HepG2 (cell line): ENCODE measurements around the gene ANXA2. TPM values are rescaled to one million over a fixed set of nuclear protein-coding genes. Genes with fewer than 3 reads are reported as not detected.

Experiments used
- ATAC-seq: fragments of 200-7000 bp; cut with Tn5 transposase; 3 replicates; pipeline ENCODE4 v1.9.1; 2020; ENCODE audit warnings: mild to moderate bottlenecking, moderate library complexity
- BruUV-seq: library from RNA; stranded (reverse); fragments of 400-500 nt; replicated peaks from 2 replicates; lab custom pipeline; 2021; lab: Mats Ljungman, UMichigan
- CTCF ChIA-PET: fragments of 300-600 bp; formaldehyde crosslinking; extraction: SDS; loops from one replicate; lab custom pipeline; 2021; ENCODE audit warnings: low total read pairs, inconsistent platforms, low intra/inter-chr PET ratio; lab: Yijun Ruan, JAX
- POLR2A ChIA-PET: fragments of 350-600 bp; sonication (Branson Sonifier 250); formaldehyde crosslinking; loops from one replicate; lab custom pipeline; 2020; ENCODE audit warnings: antibody characterized with exemption, inconsistent platforms; lab: Yijun Ruan, JAX
- DNase-seq: peaks from one replicate; pipeline ENCODE4 v3.0.0-alpha.2; 2015; ENCODE audit warnings: low spot score
- FAIRE-seq: peaks from 3 replicates; lab custom pipeline; 2011; peaks lifted over from hg19 to GRCh38; lab: Jason Lieb, UNC
- H2AFZ ChIP-seq: one replicate; pipeline ENCODE4 v1.6.1; 2011; ENCODE audit warnings: low read length, inconsistent platforms
- H3K27ac ChIP-seq: fragments of 300-600 bp; 3 replicates; pipeline ENCODE4 v1.8.0; 2011; ENCODE audit warnings: mixed run types, mild to moderate bottlenecking, mixed read lengths, low read length, inconsistent platforms; ENCODE audit not compliant: insufficient read depth; ENCODE audit errors: extremely low read length
- H3K27me3 ChIP-seq, 2 experiments: fragments of 200-600 bp in 1 of 2; 2 replicates in 1 of 2; 3 replicates in 1 of 2; pipeline versions ENCODE4 v1.6.0 to v1.8.0; 2011; ENCODE audit warnings: low read length in 2 of 2, mild to moderate bottlenecking in 2 of 2, moderate library complexity in 2 of 2, inconsistent platforms in 1 of 2; ENCODE audit not compliant: insufficient read depth in 2 of 2, control insufficient read depth in 1 of 2
- H3K36me3 ChIP-seq, 2 experiments: fragments of 200-600 bp in 1 of 2; replicated peaks in 1 of 2; 2 replicates in 1 of 2; 3 replicates in 1 of 2; pipeline versions ENCODE4 v1.5.1 to v1.8.0; 2011; ENCODE audit warnings: low read length in 2 of 2, inconsistent platforms in 1 of 2; ENCODE audit not compliant: insufficient read depth in 2 of 2, control insufficient read depth in 1 of 2
- H3K4me1 ChIP-seq: 2 replicates; pipeline ENCODE4 v1.5.1; 2012; ENCODE audit warnings: low read length, inconsistent platforms; ENCODE audit not compliant: insufficient read depth
- H3K4me2 ChIP-seq: 2 replicates; pipeline ENCODE4 v1.6.0; 2011; ENCODE audit warnings: low read depth, low read length, inconsistent platforms
- H3K4me3 ChIP-seq, 3 experiments: fragments of 200-600 bp in 1 of 3; sonication (generic), shearing (Covaris generic) in 1 of 3; replicated peaks in 1 of 3; 2 replicates each; pipeline ENCODE4 v1.5.1; 2011 to 2016; ENCODE audit warnings: low read length in 3 of 3, inconsistent platforms in 2 of 3, low read depth in 2 of 3, mild to moderate bottlenecking in 2 of 3, control low read depth in 1 of 3, mixed read lengths in 1 of 3; ENCODE audit not compliant: insufficient read depth in 1 of 3
- H3K79me2 ChIP-seq: one replicate; pipeline ENCODE4 v1.6.1; 2011; ENCODE audit warnings: low read length, inconsistent platforms; ENCODE audit not compliant: insufficient read depth
- H3K9ac ChIP-seq: 2 replicates; pipeline ENCODE4 v1.6.0; 2011; ENCODE audit warnings: mild to moderate bottlenecking, low read depth, low read length, inconsistent platforms; ENCODE audit not compliant: insufficient read depth
- H3K9me3 ChIP-seq: 2 replicates; pipeline ENCODE4 v1.5.1; 2012; ENCODE audit warnings: mild to moderate bottlenecking, low read length
- H4K20me1 ChIP-seq: 2 replicates; pipeline ENCODE4 v1.6.0; 2011; ENCODE audit warnings: inconsistent platforms, mild to moderate bottlenecking, low read length, moderate library complexity; ENCODE audit not compliant: insufficient read depth
- ATM ChIP-seq: fragments of 450-650 bp; IDR thresholded peaks from 2 replicates; pipeline ENCODE4 v1.7.1; 2017; ENCODE audit warnings: mild to moderate bottlenecking, borderline replicate concordance
- GTF2F1 ChIP-seq: fragments of 150-350 bp; IDR thresholded peaks from 2 replicates; pipeline ENCODE4 v1.6.1; 2014; ENCODE audit warnings: low read length
- HNRNPK ChIP-seq: fragments of 200-400 bp; formaldehyde crosslinking; IDR thresholded peaks from 2 replicates; pipeline ENCODE4 v1.6.1; 2018; ENCODE audit warnings: low read length, low read depth, moderate library complexity, mild to moderate bottlenecking; ENCODE audit not compliant: poor library complexity, severe bottlenecking
- NR3C1 ChIP-seq: sonication (generic); formaldehyde crosslinking; IDR thresholded peaks from 2 replicates; pipeline ENCODE4 v1.4.0; 2020; ENCODE audit warnings: missing genetic modification reagents
- SIN3A ChIP-seq: IDR thresholded peaks from 2 replicates; pipeline ENCODE4 v1.6.1; 2011; ENCODE audit warnings: low read depth, mild to moderate bottlenecking, control low read depth, low read length, borderline replicate concordance
- TBX2 ChIP-seq: sonication (generic); formaldehyde crosslinking; IDR thresholded peaks from 2 replicates; pipeline ENCODE4 v1.5.0; 2020; ENCODE audit warnings: missing genetic modification reagents, mild to moderate bottlenecking, borderline replicate concordance
- ZNF121 ChIP-seq: sonication (generic); formaldehyde crosslinking; IDR thresholded peaks from 2 replicates; pipeline ENCODE4 v1.5.0; 2020; ENCODE audit warnings: mild to moderate bottlenecking, missing genetic modification reagents
- ZNF432 ChIP-seq: sonication (generic); formaldehyde crosslinking; IDR thresholded peaks from 2 replicates; pipeline ENCODE4 v1.5.0; 2020; ENCODE audit warnings: missing genetic modification reagents, mild to moderate bottlenecking, borderline replicate concordance
- ZNF768 ChIP-seq: sonication (generic); formaldehyde crosslinking; IDR thresholded peaks from 2 replicates; pipeline ENCODE4 v1.4.0; 2020; ENCODE audit warnings: missing genetic modification reagents
- WGBS: methylation state at CpG from one replicate; pipeline ENCODE4 v1.1.6; 2017; ENCODE audit warnings: low lambda C conversion rate; 5-methylcytosine and 5-hydroxymethylcytosine counted together
- in situ Hi-C: cut with HindIII; loops from 2 replicates; pipeline ENCODE4 v1.10.0; 2017; ENCODE audit warnings: low pct_unique_long_range_greater_than_20kb; ENCODE audit not compliant: extremely low pct_ligation_motif_present
- intact Hi-C: fragments of 100-400 bp; cut with micrococcal nuclease; formaldehyde crosslinking; loops from one replicate; pipeline ENCODE4 v1.10.0; 2022; ENCODE audit not compliant: unreplicated experiment
- polyA plus RNA-seq, 8 experiments: library from polyadenylated mRNA; depleted of rRNA in 3 of 8; stranded (reverse) in 7 of 8; unstranded in 1 of 8; fragments of >200 nt; fragmentation: Illumina TruSeq in 4 of 8; extraction: Trizol in 4 of 8; gene quantifications; 2 replicates each; pipeline versions ENCODE4 v1.2.1 to v1.2.3, GENCODE V29; 2011 to 2016; ENCODE audit warnings: low read depth in 4 of 8, missing spikeins in 1 of 8, mixed read lengths in 1 of 8; ENCODE audit not compliant: insufficient read depth in 1 of 8
- total RNA-seq, 5 experiments: library from RNA; depleted of rRNA; stranded (reverse); fragments of >200 nt; fragmentation: Illumina TruSeq; extraction: Trizol; gene quantifications; 2 replicates each; pipeline ENCODE4 v1.2.3, GENCODE V29; 2016; ENCODE audit warnings: low read depth in 1 of 5
- TF ChIP-seq, protein P1 (sequence below): sonication (generic); formaldehyde crosslinking; IDR thresholded peaks from 2 replicates; pipeline ENCODE4 v1.5.1; 2020; ENCODE audit warnings: mild to moderate bottlenecking, missing genetic modification reagents, moderate library complexity

The ANXA2 gene
- total and polyA plus RNA-seq, 2 of the 13 experiments (the other 11 are each of a cell fraction or from before 2014, with no cell fraction given): 196 to 613 TPM

DNA sequence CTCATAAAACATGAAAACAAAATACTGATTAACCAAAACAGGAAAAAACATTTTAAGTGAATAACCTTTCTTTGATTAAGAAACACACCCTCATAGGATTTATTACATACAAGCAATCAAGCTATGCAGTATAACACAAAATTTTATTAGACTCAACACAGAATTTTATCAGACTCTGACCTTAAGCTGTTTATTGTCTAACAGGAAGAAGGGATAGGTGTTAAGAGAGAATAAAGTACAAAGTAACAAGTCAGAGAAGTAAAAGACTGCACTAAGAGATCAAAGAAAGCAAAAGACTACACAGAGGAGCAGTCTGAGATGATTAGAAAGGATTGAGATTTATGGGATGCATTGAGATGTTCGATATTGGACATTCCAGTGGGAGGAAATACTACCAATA, 43.5 kb upstream of the ANXA2 start:
- Histone ChIP-seq H4K20me1 (no peaks in the 10 kb centered on the region), H3K4me2 (no peak overlapping the region), H2AFZ (no peak overlapping the region), H3K4me3 (no peak overlapping the region), H3K79me2 (no peaks in the 10 kb centered on the region)
- in situ Hi-C loops: loop anchor here (5.0 kb wide), 1 partner anchor 79 kb away; no protein-coding TSS in a partner anchor
- CTCF ChIA-PET: interaction anchor here (1.1 kb wide), 1 partner anchor 82 kb away, joined by 4 read pairs; no protein-coding TSS in a partner anchor
- intact Hi-C loops: loop anchor here (5.0 kb wide), 2 partner anchors 49 to 69 kb away; no protein-coding TSS in a partner anchor
- no peak for FAIRE-seq
- DNase-seq: no peak
- 87% methylated on average over 1 of the region's 1 CpG for WGBS
- no peak for ATAC-seq
- no peak for TF ChIP-seq TBX2 (CRISPR knock-in tag)
- TF ChIP-seq NR3C1 (CRISPR knock-in tag): no peak
- TF ChIP-seq GTF2F1: no peak
- no peak for TF ChIP-seq ZNF121 (CRISPR knock-in tag)
- no peak for TF ChIP-seq ZNF768 (CRISPR knock-in tag)
- no peak for TF ChIP-seq ATM
- TF ChIP-seq ZNF432 (CRISPR knock-in tag): no peak
- TF ChIP-seq SIN3A: no peak
- no peak for TF ChIP-seq HNRNPK
- TF ChIP-seq, protein P1, sequence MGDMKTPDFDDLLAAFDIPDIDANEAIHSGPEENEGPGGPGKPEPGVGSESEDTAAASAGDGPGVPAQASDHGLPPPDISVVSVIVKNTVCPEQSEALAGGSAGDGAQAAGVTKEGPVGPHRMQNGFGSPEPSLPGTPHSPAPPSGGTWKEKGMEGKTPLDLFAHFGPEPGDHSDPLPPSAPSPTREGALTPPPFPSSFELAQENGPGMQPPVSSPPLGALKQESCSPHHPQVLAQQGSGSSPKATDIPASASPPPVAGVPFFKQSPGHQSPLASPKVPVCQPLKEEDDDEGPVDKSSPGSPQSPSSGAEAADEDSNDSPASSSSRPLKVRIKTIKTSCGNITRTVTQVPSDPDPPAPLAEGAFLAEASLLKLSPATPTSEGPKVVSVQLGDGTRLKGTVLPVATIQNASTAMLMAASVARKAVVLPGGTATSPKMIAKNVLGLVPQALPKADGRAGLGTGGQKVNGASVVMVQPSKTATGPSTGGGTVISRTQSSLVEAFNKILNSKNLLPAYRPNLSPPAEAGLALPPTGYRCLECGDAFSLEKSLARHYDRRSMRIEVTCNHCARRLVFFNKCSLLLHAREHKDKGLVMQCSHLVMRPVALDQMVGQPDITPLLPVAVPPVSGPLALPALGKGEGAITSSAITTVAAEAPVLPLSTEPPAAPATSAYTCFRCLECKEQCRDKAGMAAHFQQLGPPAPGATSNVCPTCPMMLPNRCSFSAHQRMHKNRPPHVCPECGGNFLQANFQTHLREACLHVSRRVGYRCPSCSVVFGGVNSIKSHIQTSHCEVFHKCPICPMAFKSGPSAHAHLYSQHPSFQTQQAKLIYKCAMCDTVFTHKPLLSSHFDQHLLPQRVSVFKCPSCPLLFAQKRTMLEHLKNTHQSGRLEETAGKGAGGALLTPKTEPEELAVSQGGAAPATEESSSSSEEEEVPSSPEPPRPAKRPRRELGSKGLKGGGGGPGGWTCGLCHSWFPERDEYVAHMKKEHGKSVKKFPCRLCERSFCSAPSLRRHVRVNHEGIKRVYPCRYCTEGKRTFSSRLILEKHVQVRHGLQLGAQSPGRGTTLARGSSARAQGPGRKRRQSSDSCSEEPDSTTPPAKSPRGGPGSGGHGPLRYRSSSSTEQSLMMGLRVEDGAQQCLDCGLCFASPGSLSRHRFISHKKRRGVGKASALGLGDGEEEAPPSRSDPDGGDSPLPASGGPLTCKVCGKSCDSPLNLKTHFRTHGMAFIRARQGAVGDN (CRISPR knock-in tag): no peak
- TF ChIP-seq, all 625 proteins: peak for 0
- H3K27ac ChIP-seq: no peak overlapping the region
- no peaks in the 10 kb centered on the region for H3K27me3 ChIP-seq
- peaks cover 17% of the 10 kb centered on the region for H3K4me1 ChIP-seq
- BruUV-seq: no TSS peak
- H3K9me3 ChIP-seq: no peaks in the 10 kb centered on the region
- no peak overlapping the region for H3K9ac ChIP-seq
- POLR2A ChIA-PET: no interaction called here
- peaks cover 0 to 3% of the 10 kb centered on the region in 2 experiments; a peak in 3 of 5 replicates for H3K36me3 ChIP-seq
